CD4-positive, alpha-beta T cell treated with Interleukin-1 beta for 1 hour (primary cell): ENCODE data around the gene ST13.
"Not testable (repeated sequence)": the region's sequence is repeated elsewhere in the genome, so short reads cannot be mapped to it uniquely, and the experiment has no call there.

Source experiments
- DNase-seq, 2 donors: peaks; one replicate each; pipeline ENCODE4 v3.0.0-alpha.2; 2020 to 2022

Gene ST13

DNA sequence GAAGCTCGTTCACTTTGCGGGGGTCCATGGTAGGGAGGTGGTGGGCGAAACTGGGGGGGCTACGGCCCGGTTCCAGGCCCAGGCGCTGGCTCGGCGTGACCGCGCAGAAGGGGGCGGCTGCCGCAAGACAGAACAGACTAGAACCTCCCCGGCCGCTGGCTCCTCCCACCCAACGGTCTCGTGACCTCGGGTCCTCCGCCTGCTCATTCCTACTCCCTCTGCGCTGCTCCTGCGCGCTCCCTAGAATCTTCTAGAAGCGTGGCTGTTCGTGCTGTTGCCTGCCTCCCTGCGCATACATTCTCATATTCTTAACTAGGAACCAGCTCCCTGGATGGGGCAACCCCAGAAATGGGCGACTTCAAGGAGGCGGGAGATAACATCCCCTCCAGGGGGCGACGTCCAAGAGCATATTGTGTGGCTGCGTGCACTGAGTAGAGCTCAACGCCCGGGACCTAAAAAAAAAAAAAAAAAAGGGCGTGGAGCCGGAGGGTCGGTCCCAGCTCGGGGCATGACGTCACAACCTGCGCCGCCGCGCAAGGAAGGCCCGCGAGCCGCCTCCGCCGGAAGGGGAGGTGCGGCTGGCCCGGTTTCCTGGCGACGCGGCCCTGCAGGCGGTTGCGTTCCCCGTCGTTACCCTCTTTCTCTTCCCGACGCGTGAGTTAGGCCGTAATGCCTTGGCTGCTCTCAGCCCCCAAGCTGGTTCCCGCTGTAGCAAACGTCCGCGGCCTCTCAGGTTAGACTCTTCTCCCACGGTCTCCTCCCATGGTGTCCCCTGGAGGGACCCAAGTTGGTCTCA is at the start of gene ST13, which contains the start of gene XPNPEP3:
Gene ST13 (minus strand): TSS at position 127 of the 796 bp plus-strand sequence. CDS start 99 bp downstream, at position 28.
Gene XPNPEP3 (plus strand): TSS at position 636 of the 796 bp plus-strand sequence. CDS start 34 bp downstream, at position 670.
- peak; percentile 96 to 97 for DNase-seq

DNA sequence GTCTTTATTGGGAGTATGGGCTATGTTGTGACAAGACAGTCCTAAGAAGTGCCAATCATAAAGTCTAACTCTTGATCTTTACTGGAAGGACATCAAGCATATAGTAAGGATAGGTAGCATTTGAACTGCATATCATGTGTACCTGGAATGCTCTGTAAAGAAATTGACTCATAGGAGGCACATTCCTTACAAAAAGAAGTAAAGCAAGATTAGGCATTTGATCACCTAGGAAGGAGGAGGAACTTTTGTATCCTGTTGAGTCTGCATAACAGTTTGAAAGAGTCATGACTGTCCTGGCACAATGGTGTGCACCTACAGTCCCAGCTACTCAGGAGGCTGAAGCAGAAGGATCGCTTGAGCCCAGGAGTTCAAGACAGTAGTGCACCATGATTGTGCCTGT is 47.7 kb upstream of the ST13 start:
- no peak for DNase-seq

- DNase-seq: peak in 1 of 2 donors; percentile 63
Measured at GRCh38 chr22:40898850-40899357, 42.5 kb upstream of the ST13 start.

GRCh38 chr22:40894417-40894816 is 38.0 kb upstream of the ST13 start:
- no peak for DNase-seq

DNA sequence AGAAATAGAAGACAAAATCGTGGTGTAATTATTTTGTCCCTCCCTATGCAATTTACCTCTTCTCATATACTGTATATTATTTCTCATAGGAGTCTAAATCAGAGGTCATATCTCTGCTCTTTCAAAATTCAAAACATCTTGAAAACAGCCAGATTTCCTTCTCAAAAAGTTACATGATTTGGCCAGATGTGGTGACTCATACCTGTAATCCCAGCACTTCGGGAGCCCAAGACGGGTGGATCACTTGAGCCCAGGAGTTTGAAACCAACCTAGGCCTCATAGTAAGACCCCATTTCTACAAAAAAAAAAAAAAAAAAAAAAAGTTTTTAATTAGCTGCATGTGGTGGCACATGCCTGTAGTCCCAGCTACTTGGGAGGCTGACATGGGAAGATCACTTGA is 34.4 kb upstream of the ST13 start:
- DNase-seq: no peak

DNA sequence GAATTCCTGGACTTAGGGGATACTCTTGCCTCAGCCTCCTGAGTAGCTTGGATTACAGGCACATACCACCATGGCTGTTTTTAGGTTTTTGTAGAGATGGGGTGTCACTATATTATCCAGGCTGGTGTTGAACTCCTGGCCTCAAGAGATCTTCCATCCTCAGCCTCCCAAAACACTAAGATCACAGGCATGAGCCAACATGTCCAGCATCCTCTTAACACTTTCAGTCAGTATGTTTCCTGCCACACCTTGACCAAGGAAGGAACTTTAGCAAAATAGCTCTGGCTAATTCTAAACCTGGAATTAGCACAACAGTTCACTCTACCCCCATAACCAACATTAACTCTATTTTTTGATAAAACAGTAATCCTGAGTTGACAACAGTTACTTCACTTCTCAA is 32.7 kb upstream of the ST13 start:
- no peak for DNase-seq

DNA sequence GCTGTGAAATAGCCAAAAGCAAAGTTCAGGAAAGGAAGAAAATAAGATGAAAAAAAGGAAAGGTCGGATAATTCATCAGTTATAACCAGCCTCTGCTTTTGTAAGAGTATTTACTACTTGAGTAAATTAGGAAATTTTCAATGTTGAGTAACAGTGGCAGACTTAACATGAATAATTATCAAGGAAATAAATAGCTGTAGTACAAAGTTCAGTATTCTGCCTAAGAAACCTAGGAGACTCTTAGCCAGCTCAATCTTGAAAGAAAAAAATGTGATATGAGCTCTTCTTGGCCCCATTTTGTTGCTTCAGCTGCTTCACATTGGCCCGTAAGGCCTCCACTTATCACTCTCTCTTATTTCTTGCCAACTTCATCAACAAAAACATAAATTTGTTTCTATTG is 22.5 kb upstream of the ST13 start:
- no peak for DNase-seq

DNA sequence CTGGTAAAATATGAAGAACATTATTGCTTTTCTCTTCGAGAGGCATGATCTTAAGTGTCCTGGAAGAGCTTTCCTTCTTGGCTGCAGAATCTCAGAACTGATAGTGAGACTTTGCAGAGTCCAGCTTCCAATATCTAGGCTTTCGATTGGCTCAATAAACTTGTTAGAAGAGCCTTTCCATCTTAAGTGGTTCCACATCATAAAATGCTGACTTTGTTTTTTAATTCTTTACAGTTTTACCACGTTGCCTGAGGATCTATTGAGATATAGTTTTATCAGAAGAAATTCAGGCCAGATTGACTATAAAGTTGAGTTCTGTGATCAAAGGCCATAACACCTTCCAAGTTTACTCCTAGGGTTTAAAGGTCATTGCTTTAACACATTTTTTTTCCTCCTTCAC is 21.0 kb upstream of the ST13 start:
- DNase-seq: no peak

- DNase-seq: no peak
Measured at GRCh38 chr22:40876907-40877306, 20.5 kb upstream of the ST13 start.

GRCh38 chr22:40875111-40875510 is 18.7 kb upstream of the ST13 start:
- no peak for DNase-seq

DNA sequence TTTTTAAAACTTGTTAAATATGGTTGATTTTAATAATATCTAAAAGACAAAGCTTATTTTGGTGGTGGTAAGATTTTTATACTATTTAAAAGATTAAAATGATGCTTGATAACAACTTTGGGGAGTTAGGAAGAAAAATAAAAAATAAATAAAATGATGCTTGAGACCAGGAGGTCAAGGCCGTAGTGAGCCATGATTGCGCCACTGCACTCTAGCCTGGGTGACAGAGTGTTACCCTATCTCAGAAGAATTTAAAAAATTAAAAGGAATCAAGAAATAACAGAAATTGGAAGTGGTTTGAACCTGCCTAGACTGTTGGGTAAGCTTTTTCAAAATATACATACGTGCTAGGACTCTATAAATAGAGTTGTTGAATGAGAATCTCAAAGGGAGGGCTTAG is 17.6 kb upstream of the ST13 start:
- no peak for DNase-seq

GRCh38 chr22:40868379-40868778 is 11.9 kb upstream of the ST13 start:
- not testable (repeated sequence) for DNase-seq

GRCh38 chr22:40867109-40867508 is 10.7 kb upstream of the ST13 start:
- no peak for DNase-seq

GRCh38 chr22:40862537-40862936 is 6.1 kb upstream of the ST13 start:
- DNase-seq: no peak

DNA sequence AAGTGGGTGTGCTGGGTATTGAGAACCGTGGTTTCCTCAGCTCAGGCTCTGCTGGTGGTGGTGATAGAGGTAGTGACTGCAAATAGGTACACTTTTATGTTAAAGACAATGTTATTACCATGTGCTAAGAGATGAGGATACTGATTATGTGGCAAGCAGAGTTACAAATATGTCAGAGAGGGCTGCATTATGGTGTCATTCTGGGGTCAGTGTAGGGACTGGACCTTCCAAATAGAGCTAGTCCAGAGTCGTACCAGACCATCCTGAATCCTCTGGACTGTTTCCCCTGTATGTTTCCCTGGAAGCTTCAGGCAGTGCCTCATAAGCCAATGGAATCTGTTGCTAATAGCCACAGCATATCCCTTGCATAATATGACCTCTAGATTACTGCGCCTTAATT is 5.6 kb upstream of the ST13 start, which contains the start of gene DNAJB7:
Gene DNAJB7 (minus strand): TSS at position 101 of the 400 bp plus-strand sequence. CDS start 119 bp downstream, outside the sequence.
- DNase-seq: no peak

DNA sequence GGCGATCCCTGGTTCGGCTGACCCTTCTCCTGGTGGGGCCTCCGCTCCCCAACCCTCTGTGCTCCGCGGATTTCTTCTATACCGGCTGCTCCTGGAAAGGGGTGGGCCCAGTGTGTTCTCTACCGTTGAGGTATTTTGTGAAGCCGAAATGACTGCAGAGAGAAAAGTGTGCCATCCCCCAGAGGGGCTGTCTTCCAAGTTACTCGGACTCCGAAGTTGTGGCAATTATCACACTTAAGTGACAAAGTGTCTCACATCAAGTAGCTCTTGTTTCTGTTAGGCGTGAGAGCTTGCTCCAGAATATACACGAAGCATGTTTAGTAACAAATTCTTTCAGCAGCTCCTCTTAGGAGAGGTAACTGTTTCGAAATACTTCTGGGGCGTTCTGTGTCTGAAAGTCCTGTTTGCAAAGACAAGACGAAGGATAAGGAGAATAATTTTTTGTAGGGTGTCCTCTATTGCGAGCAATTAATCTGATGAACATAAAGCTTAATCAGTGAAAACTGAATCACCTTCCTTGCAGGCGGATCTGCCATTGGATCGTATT is 943 bp upstream of the ST13 start:
- no peak for DNase-seq

- DNase-seq: peak; percentile 13 to 44
Measured at GRCh38 chr22:40855979-40856512, 393 bp downstream of the ST13 start.

DNA sequence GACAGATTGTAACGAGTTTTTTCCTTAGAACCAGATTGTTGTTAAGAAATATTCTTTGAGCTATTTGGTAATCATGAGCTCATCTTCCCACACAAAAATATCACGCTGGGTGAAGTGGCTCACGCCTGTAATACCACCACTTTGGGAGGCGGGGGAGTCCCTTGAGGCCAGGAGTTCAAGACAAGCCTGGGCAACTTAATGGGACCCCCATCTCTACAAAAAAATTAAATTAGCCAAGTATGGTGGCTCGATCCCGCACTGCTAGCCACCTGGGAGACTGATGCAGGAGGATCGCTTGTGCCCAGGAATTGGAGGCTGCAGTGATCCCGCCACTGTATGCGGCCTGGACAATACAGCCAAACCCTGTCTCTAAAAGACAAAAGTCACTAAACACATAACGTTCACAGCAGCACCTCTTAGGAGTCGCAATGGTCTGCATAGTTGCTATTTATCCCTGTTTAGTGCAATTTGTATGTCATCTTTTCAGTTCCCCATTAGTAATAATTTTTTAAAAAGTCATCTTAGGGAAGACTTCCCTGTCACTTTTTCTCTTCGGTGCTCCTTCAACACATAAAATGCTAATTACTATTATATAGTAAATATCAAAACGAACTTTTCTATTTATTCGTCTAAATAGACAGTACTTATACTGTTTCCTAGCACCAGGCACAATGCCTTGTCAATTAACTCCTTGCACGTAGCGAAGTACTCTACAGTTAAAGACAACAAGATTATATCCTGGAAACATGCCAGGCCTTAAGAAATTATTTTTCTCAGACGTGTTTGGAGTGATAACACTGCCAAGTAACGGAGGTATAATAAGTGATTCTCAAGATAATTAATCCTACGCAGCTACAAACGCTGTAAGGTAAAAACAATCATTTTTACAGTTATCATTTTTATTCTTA is 1.1 kb downstream of the ST13 start:
- DNase-seq: peak; percentile 7 to 11

GRCh38 chr22:40853961-40854360 is 2.5 kb downstream of the ST13 start:
- DNase-seq: no peak

GRCh38 chr22:40853333-40853732 is 3.1 kb downstream of the ST13 start:
- no peak for DNase-seq

- not testable (repeated sequence) for DNase-seq
Measured at GRCh38 chr22:40845816-40846215, 10.6 kb downstream of the ST13 start.

DNA sequence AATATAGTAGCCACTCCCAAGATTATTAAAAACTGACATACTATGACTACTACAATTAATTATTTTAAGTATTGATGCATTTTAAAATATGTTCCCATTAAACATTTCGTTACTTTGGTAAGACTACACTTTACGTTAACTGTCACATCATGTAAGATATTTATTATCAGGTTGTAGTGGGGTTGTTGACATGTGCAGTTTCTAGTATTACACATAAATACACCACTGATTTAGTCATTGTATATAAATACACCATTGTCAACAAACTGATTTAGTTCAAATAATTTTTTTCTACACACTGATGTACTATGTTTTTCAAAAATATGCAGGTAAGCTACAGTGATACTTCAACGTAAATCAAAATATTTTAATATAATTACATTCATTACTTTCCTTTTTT is 11.5 kb downstream of the ST13 start:
- no peak for DNase-seq

GRCh38 chr22:40838486-40838885 is 18.0 kb downstream of the ST13 start:
- DNase-seq: no peak
